HK-2 (cell line): ENCODE data around the gene ANKRD31.
A peak's percentile ranks its signal among the peaks of the same experiment; 100 is the strongest.

Source experiments
- DNase-seq: peaks from one replicate; pipeline ENCODE4 v3.0.0-alpha.2; 2018; ENCODE audit not compliant: unreplicated experiment

ANKRD31 gene

GRCh38 chr5:75042522-75042921 lies 194.2 kb downstream of the ANKRD31 start:
- DNase-seq: no peak

GRCh38 chr5:75040973-75041372 lies 195.7 kb downstream of the ANKRD31 start:
- DNase-seq: no peak

- peak; percentile 56 for DNase-seq
These were observed 199.6 kb downstream of the ANKRD31 start for GRCh38 chr5:75037106-75037505.

- DNase-seq: no peak
These were observed 202.4 kb downstream of the ANKRD31 start for GRCh38 chr5:75034137-75034739.

- DNase-seq: no peak
These were observed 205.3 kb downstream of the ANKRD31 start for GRCh38 chr5:75031366-75031765.

- DNase-seq: no peak
These were observed 208.6 kb downstream of the ANKRD31 start for GRCh38 chr5:75028090-75028489.

GRCh38 chr5:75023368-75024159 lies 213.1 kb downstream of the ANKRD31 start:
- DNase-seq: no peak

- DNase-seq: no peak
These were observed 214.9 kb downstream of the ANKRD31 start for GRCh38 chr5:75021800-75022199.

GRCh38 chr5:75021219-75021618 lies 215.5 kb downstream of the ANKRD31 start:
- DNase-seq: no peak

GRCh38 chr5:75020016-75020656 lies 216.5 kb downstream of the ANKRD31 start:
- no peak for DNase-seq

GRCh38 chr5:75018805-75019587 lies 217.7 kb downstream of the ANKRD31 start:
- DNase-seq: no peak
